ENCODE measurements around the gene STRN. TPM values are rescaled to one million over a fixed set of nuclear protein-coding genes. Genes with fewer than 3 reads are reported as not detected.

The STRN gene
- total RNA-seq, 1 experiment from 2014 or later: 37.6 TPM

DNA sequence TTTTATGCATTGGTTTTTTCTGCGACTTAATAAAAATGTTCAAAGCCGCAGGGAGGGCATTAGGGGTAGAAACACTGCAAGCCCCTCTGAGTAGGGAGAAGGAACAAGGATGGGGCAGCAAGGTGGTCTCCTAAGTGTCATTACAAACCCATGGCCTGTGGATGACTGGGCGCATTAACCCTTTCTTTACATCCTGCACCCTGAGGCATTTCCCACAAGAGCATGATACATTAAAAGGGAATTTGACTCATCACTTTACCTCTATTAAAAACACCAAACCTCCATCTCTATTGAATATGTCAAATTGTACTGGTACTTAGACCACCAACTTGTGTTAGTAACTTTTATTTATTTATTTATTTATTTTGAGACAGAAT lies 157.3 kb downstream of the STRN start:
- intact Hi-C loops (cut with micrococcal nuclease; ENCODE audit: unreplicated experiment): no loop called here
- Histone ChIP-seq H3K9me3 (ENCODE audit: insufficient read depth, low read depth) (no peaks in the 10 kb centered on the region), H3K4me1 (replicated peaks; ENCODE audit: insufficient read depth) (0 out of 2 replicates have a peak, but pooled peaks cover 7% of the 10 kb centered on the region), H3F3A (ENCODE audit: insufficient read depth, low read depth) (no peaks in the 10 kb centered on the region), H3K36me3 (ENCODE audit: low read depth) (no peaks in the 10 kb centered on the region), H4K20me1 (ENCODE audit: insufficient read depth) (no peaks in the 10 kb centered on the region), H3K79me2 (ENCODE audit: low read depth) (no peaks in the 10 kb centered on the region), H3K4me3 (no peak overlapping the region), H3K27me3 (ENCODE audit: insufficient read depth, low read depth) (no peaks in the 10 kb centered on the region), H3K27ac (no peak overlapping the region), H2AFZ (no peak overlapping the region), H3K4me2 (no peak overlapping the region), H3K9me2 (ENCODE audit: insufficient read depth) (no peaks in the 10 kb centered on the region)
- BruUV-seq (replicated peaks): no TSS peak
- POLR2A ChIA-PET (ENCODE audit: unreplicated experiment): no interaction called here
- TF ChIP-seq, protein P1, sequence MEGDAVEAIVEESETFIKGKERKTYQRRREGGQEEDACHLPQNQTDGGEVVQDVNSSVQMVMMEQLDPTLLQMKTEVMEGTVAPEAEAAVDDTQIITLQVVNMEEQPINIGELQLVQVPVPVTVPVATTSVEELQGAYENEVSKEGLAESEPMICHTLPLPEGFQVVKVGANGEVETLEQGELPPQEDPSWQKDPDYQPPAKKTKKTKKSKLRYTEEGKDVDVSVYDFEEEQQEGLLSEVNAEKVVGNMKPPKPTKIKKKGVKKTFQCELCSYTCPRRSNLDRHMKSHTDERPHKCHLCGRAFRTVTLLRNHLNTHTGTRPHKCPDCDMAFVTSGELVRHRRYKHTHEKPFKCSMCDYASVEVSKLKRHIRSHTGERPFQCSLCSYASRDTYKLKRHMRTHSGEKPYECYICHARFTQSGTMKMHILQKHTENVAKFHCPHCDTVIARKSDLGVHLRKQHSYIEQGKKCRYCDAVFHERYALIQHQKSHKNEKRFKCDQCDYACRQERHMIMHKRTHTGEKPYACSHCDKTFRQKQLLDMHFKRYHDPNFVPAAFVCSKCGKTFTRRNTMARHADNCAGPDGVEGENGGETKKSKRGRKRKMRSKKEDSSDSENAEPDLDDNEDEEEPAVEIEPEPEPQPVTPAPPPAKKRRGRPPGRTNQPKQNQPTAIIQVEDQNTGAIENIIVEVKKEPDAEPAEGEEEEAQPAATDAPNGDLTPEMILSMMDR (conservative IDR thresholded peaks at IDR 0.05): no peak
- no peak for TF ChIP-seq EZH2 (IDR thresholded peaks at IDR 0.05; ENCODE audit: low read depth)
- CTCF ChIA-PET: no interaction called here
- no peak for DNase-seq

DNA sequence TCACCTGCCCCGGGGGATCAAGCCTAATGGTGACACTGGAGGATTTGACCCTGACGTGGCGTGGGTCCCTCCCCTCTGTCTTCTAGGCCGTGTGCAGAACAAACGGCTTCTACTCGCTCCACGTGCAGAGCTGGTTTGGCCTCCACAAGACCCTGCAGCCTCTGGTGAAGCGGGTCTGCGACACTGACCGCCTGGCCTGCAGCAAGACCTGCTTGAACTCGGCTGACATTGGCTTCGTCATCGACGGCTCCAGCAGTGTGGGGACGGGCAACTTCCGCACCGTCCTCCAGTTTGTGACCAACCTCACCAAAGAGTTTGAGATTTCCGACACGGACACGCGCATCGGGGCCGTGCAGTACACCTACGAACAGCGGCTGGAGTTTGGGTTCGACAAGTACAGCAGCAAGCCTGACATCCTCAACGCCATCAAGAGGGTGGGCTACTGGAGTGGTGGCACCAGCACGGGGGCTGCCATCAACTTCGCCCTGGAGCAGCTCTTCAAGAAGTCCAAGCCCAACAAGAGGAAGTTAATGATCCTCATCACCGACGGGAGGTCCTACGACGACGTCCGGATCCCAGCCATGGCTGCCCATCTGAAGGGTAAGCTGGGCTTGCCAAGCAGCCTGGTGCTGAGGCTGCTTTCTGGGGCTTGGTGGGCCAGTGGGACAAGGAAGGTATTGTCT lies 157.8 kb downstream of the STRN start:
- 0 out of 2 replicates have a peak, but pooled peaks cover 7% of the 10 kb centered on the region for H3K4me1 ChIP-seq (replicated peaks; ENCODE audit: insufficient read depth)
- DNase-seq: no peak
- POLR2A ChIA-PET (ENCODE audit: unreplicated experiment): no interaction called here

DNA sequence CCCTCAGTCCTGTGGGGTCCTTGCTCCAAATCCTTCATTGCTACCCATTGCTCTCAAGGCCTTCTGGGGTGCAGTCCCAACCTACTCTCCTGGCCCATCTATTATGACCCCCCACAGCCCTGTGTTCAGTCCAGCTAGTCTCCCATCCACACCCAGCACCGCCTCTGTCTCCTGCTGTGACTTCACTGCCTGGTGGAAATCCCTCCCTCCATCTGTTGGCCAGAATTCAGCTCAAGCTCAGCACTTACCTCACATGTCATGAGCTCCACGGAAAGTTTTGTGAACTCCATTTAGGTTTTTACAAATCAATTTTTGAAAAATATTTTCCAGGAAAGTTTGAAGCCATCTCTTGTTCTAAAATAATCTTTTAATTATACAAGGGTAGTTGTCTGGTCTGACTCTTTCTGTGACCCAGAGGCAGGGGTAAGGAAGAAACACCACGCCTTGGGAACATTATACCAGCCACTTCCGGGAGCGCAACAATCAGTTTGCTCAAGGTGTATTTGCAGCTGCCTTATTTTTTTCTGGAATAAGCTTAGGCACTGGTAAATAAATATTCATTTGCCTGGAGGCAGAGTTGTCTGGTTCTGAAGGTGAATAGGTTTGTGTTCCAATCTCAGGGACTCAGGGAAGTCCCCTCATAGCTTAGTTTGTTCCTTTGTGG lies 159.0 kb downstream of the STRN start:
- H3K36me3 ChIP-seq (ENCODE audit: low read depth): no peaks in the 10 kb centered on the region
- no peak for TF ChIP-seq EZH2 (IDR thresholded peaks at IDR 0.05; ENCODE audit: low read depth)
- TF ChIP-seq, protein P1 (conservative IDR thresholded peaks at IDR 0.05): no peak
- H3K79me2 ChIP-seq (ENCODE audit: low read depth): no peaks in the 10 kb centered on the region
- H3K9me3 ChIP-seq (ENCODE audit: insufficient read depth, low read depth): no peaks in the 10 kb centered on the region
- no peak overlapping the region for H3K27ac ChIP-seq
- BruUV-seq (replicated peaks): no TSS peak
- H3F3A ChIP-seq (ENCODE audit: insufficient read depth, low read depth): no peaks in the 10 kb centered on the region
- no peaks in the 10 kb centered on the region for H3K27me3 ChIP-seq (ENCODE audit: insufficient read depth, low read depth)
- no peaks in the 10 kb centered on the region for H4K20me1 ChIP-seq (ENCODE audit: insufficient read depth)
- H3K4me2 ChIP-seq: no peak overlapping the region
- ChIA-PET CTCF (interaction anchor here (0.7 kb wide), 1 partner anchor 14 kb away, joined by 3 read pairs; no protein-coding TSS in a partner anchor), POLR2A (ENCODE audit: unreplicated experiment) (no interaction called here)
- intact Hi-C loops (cut with micrococcal nuclease; ENCODE audit: unreplicated experiment): no loop called here
- DNase-seq: no peak
- no peak overlapping the region for H2AFZ ChIP-seq
- H3K4me3 ChIP-seq: no peak overlapping the region
- H3K4me1 ChIP-seq (replicated peaks; ENCODE audit: insufficient read depth): 0 out of 2 replicates have a peak, but pooled peaks cover 7% of the 10 kb centered on the region
- no peaks in the 10 kb centered on the region for H3K9me2 ChIP-seq (ENCODE audit: insufficient read depth)

More for the DNA sequence above, 157.8 kb downstream of the STRN start:
- TF ChIP-seq, protein P1 (conservative IDR thresholded peaks at IDR 0.05): no peak
- TF ChIP-seq EZH2 (IDR thresholded peaks at IDR 0.05; ENCODE audit: low read depth): no peak
- Histone ChIP-seq H3K36me3 (ENCODE audit: low read depth) (no peaks in the 10 kb centered on the region), H2AFZ (no peak overlapping the region), H3K9me3 (ENCODE audit: insufficient read depth, low read depth) (no peaks in the 10 kb centered on the region), H3K4me3 (no peak overlapping the region), H3F3A (ENCODE audit: insufficient read depth, low read depth) (no peaks in the 10 kb centered on the region), H4K20me1 (ENCODE audit: insufficient read depth) (no peaks in the 10 kb centered on the region), H3K27me3 (ENCODE audit: insufficient read depth, low read depth) (no peaks in the 10 kb centered on the region), H3K9me2 (ENCODE audit: insufficient read depth) (no peaks in the 10 kb centered on the region), H3K79me2 (ENCODE audit: low read depth) (no peaks in the 10 kb centered on the region), H3K27ac (no peak overlapping the region), H3K4me2 (no peak overlapping the region)
- intact Hi-C loops (cut with micrococcal nuclease; ENCODE audit: unreplicated experiment): no loop called here
- no TSS peak for BruUV-seq (replicated peaks)
- CTCF ChIA-PET: no interaction called here
